Measurements from ENCODE around the gene ANO2.
"Not testable (repeated sequence)": the region's sequence is repeated elsewhere in the genome, so short reads cannot be mapped to it uniquely, and the experiment has no call there.

Gene ANO2

GRCh38 chr12:5915511-5915910 is 29.5 kb downstream of the ANO2 start:
- FAIRE-seq = no peak

- FAIRE-seq = no peak
These were observed 30.5 kb downstream of the ANO2 start for GRCh38 chr12:5914387-5915149.

- FAIRE-seq = no peak
These were observed 31.7 kb downstream of the ANO2 start for GRCh38 chr12:5913387-5913786.

GRCh38 chr12:5912437-5913334 is 32.4 kb downstream of the ANO2 start:
- FAIRE-seq = no peak

- FAIRE-seq = no peak
These were observed 33.0 kb downstream of the ANO2 start for GRCh38 chr12:5912011-5912410.

- no peak for FAIRE-seq
These were observed 34.1 kb downstream of the ANO2 start for GRCh38 chr12:5910790-5911548.

- no peak for FAIRE-seq
These were observed 35.5 kb downstream of the ANO2 start for GRCh38 chr12:5909560-5909959.

GRCh38 chr12:5908251-5908650 is 36.8 kb downstream of the ANO2 start:
- no peak for FAIRE-seq

GRCh38 chr12:5907807-5908206 is 37.3 kb downstream of the ANO2 start:
- no peak for FAIRE-seq

GRCh38 chr12:5905757-5906156 is 39.3 kb downstream of the ANO2 start:
- FAIRE-seq = no peak

GRCh38 chr12:5904969-5905368 is 40.1 kb downstream of the ANO2 start:
- FAIRE-seq = no peak

GRCh38 chr12:5904441-5904840 is 40.6 kb downstream of the ANO2 start:
- FAIRE-seq = no peak

GRCh38 chr12:5902736-5903135 is 42.3 kb downstream of the ANO2 start:
- no peak for FAIRE-seq

GRCh38 chr12:5901416-5901815 is 43.6 kb downstream of the ANO2 start:
- FAIRE-seq = no peak

- no peak for FAIRE-seq
These were observed 44.4 kb downstream of the ANO2 start for GRCh38 chr12:5900533-5901205.

GRCh38 chr12:5900076-5900475 is 45.0 kb downstream of the ANO2 start:
- no peak for FAIRE-seq

- no peak for FAIRE-seq
These were observed 45.4 kb downstream of the ANO2 start for GRCh38 chr12:5899675-5900074.

- no peak for FAIRE-seq
These were observed 46.2 kb downstream of the ANO2 start for GRCh38 chr12:5898874-5899273.

GRCh38 chr12:5889381-5890047 is 55.5 kb downstream of the ANO2 start:
- FAIRE-seq = no peak

GRCh38 chr12:5888816-5889315 is 56.2 kb downstream of the ANO2 start:
- no peak for FAIRE-seq

- FAIRE-seq = not testable (repeated sequence)
These were observed 57.2 kb downstream of the ANO2 start for GRCh38 chr12:5887819-5888218.

- no peak for FAIRE-seq
These were observed 60.2 kb downstream of the ANO2 start for GRCh38 chr12:5884866-5885265.
